IPS-18c (cell line): ENCODE results near the gene LY86.

Source experiments
- H3K4me3 ChIP-seq: 2 replicates; pipeline ENCODE4 v1.7.0; 2013; ENCODE audit warnings: low read depth, mild to moderate bottlenecking, low read length, moderate library complexity; ENCODE audit not compliant: insufficient read depth
- H3K9me3 ChIP-seq: one replicate; pipeline ENCODE4 v1.6.1; 2013; ENCODE audit warnings: mild to moderate bottlenecking, low read length, moderate library complexity; ENCODE audit not compliant: control insufficient read depth, insufficient read depth

The LY86 gene

GRCh38 chr6:6565488-6565887 lies 23.0 kb upstream of the LY86 start:
- Histone ChIP-seq H3K9me3 (no peaks in the 10 kb centered on the region), H3K4me3 (no peak overlapping the region)

GRCh38 chr6:6566766-6567165 lies 21.8 kb upstream of the LY86 start:
- Histone ChIP-seq H3K4me3 (no peak overlapping the region), H3K9me3 (no peaks in the 10 kb centered on the region)

- H3K4me3 ChIP-seq, result no peak overlapping the region
- no peaks in the 10 kb centered on the region for H3K9me3 ChIP-seq
Observed at GRCh38 chr6:6569096-6569810, 19.3 kb upstream of the LY86 start.

DNA sequence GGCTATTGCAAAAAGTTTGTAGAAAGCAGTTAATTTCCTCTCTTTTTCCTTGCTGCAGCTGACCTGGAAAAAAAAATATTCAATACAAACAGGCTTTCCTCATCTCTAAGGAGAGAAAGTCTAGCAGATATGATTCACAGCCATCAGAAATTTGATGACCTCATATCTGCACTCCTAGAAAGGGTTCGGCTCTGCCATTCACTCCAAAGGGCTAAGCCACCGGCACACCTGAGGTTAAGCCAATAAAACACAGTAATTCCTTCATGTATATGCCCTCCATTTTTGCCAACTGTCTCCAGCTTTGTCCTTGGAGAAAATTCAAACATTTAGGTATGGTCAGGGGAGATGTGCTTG lies 18.7 kb upstream of the LY86 start:
- Histone ChIP-seq H3K4me3 (no peak overlapping the region), H3K9me3 (no peaks in the 10 kb centered on the region)

GRCh38 chr6:6570929-6571671 lies 17.4 kb upstream of the LY86 start:
- no peaks in the 10 kb centered on the region for H3K9me3 ChIP-seq
- H3K4me3 ChIP-seq, result no peak overlapping the region

GRCh38 chr6:6575143-6575542 lies 13.4 kb upstream of the LY86 start:
- Histone ChIP-seq H3K9me3 (no peaks in the 10 kb centered on the region), H3K4me3 (no peak overlapping the region)

GRCh38 chr6:6577735-6578134 lies 10.8 kb upstream of the LY86 start:
- Histone ChIP-seq H3K9me3 (no peaks in the 10 kb centered on the region), H3K4me3 (no peak overlapping the region)

DNA sequence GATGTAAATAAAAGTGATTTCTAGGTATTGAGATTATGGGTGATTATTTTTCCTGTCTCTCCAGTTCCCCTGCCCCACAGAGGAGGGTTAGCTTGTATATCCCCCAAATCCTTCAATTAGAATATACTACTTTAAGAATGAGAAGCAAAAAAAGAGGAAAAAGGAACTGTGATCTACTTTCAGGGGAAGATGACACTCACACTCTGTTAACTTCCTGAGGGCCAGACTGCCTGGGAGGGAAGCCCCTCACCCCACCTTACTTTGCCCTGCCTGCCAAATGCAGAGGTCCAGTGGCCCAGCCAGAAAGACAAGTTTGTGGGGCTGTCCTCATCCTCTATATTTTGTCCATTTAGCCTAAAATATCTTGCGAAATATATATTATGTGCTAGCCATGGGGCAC lies 9.2 kb upstream of the LY86 start:
- Histone ChIP-seq H3K9me3 (peaks cover 2% of the 10 kb centered on the region), H3K4me3 (no peak overlapping the region)

DNA sequence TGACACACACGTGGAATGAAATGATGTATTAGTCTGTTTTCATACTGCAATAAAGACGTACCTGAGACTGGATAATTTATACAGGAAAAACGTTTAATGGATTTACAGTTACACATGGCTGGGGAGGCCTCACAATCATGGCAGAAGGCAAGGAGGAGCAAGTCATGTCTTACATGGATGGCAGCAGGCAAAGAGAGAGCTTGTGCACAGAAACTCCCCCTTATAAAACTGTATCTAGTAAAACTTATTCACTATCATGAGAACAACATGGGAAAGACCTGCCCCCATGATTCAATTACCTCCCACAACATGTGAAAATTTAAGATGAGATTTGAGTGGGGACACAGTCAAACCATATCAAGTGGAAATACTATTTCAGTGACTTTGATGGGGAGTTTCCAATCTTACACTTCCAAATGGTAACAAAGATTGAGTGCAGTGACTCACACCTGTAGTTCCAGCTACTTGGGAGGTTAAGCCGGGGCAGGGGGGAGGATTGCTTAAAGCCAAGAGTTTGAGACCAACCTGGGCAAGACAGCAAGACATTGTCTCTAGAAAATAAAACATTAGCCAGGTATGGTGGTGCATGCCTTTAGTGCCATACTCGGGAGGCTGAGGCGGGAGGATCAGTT lies 8.2 kb upstream of the LY86 start:
- Histone ChIP-seq H3K4me3 (no peak overlapping the region), H3K9me3 (peaks cover 2% of the 10 kb centered on the region)

- Histone ChIP-seq H3K9me3 (peaks cover 2% of the 10 kb centered on the region), H3K4me3 (no peak overlapping the region)
Observed at GRCh38 chr6:6581054-6581453, 7.5 kb upstream of the LY86 start.

GRCh38 chr6:6582131-6582530 lies 6.4 kb upstream of the LY86 start:
- H3K9me3 ChIP-seq, result peaks cover 2% of the 10 kb centered on the region
- H3K4me3 ChIP-seq, result no peak overlapping the region

DNA sequence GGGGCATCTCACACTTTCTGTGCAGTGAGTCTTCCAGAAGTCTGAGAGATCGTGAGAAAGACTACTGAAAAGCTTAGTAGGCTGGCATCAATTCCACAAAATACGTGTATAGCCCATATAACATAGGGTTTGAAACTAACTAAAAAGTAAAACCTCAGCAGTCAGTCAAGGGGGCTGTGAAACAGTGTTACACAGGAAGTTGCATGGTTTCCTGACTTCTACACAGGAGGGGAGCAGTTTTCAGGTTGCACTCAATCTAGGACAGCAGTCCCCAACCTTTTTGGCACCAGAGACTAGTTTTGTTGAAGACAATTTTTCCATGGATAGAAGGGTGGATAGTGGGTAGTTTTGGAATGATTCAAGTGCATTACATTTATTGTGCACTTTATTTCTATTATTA lies 4.7 kb upstream of the LY86 start:
- Histone ChIP-seq H3K9me3 (peaks cover 2% of the 10 kb centered on the region), H3K4me3 (no peak overlapping the region)

GRCh38 chr6:6584310-6585002 lies 4.1 kb upstream of the LY86 start:
- no peak overlapping the region for H3K4me3 ChIP-seq

GRCh38 chr6:6585003-6585311 lies 3.6 kb upstream of the LY86 start:
- H3K9me3 ChIP-seq, result peaks cover 2% of the 10 kb centered on the region
- no peak overlapping the region for H3K4me3 ChIP-seq

More at GRCh38 chr6:6584310-6585002, 4.1 kb upstream of the LY86 start:
- peaks cover 2% of the 10 kb centered on the region for H3K9me3 ChIP-seq

GRCh38 chr6:6586167-6586566 lies 2.4 kb upstream of the LY86 start:
- Histone ChIP-seq H3K4me3 (no peak overlapping the region), H3K9me3 (peaks cover 2% of the 10 kb centered on the region)

DNA sequence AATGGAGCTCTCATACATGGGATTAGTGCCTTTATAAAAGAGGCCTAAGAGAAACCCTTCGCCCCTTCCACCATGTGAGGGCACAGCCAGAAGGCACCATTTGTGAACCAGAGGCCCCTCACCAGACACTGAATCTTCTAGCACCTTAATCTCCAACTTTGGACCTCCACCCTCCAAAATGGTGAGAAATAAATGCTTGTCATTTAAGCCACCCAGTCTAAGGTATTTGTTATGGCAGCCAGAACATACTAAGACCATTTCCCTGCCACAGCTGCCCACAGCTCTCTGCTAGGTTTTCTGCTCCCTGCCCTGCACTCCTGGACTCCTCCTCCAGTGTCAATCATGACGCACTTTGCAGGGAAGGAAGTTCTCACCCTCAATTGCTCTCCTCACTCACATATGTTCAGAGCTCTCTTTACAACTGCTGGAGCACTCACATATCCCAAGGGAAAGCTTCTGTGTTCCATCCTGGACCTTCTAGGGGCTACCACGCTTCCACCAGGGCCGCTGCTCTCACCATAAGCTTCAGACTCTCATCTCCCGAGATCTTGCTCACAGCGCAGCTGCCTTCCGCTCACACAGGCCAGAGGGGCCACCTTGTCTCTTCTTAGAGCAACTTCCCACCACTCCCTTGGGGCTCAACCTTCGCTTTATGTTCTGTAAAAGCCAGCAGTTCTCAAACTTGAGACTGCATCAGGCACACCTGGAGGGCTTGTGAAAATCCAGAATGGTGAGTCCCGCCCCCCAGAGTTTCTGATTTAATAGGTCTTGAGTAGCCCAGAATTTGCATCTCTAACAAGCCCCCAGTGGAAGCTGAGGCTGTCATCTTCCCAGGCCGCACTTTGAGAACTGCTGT lies 1.6 kb upstream of the LY86 start:
- no peak overlapping the region for H3K4me3 ChIP-seq
- H3K9me3 ChIP-seq, result peaks cover 2% of the 10 kb centered on the region

- Histone ChIP-seq H3K4me3 (no peak overlapping the region), H3K9me3 (peaks cover 2% of the 10 kb centered on the region)
Observed at GRCh38 chr6:6587696-6588063, 840 bp upstream of the LY86 start.
